HepG2 (cell line): ENCODE results near the gene BRMS1. TPM values are rescaled to one million over a fixed set of nuclear protein-coding genes. Genes with fewer than 3 reads are reported as not detected.

Experiments
- DR1 ChIP-seq: sonication (generic); formaldehyde crosslinking; IDR thresholded peaks from 2 replicates; pipeline ENCODE4 v1.8.0; 2021; ENCODE audit warnings: mild to moderate bottlenecking, missing genetic modification reagents, inconsistent platforms
- HOXA7 ChIP-seq: sonication (generic); formaldehyde crosslinking; IDR thresholded peaks from 2 replicates; pipeline ENCODE4 v1.8.1; 2022; ENCODE audit warnings: mild to moderate bottlenecking, missing genetic modification reagents, moderate library complexity
- KAT7 ChIP-seq: IDR thresholded peaks from 2 replicates; pipeline ENCODE4 v1.6.1; 2018; ENCODE audit warnings: borderline replicate concordance, missing compliant biosample characterization
- KAT8 ChIP-seq: IDR thresholded peaks from 2 replicates; pipeline ENCODE4 v1.6.1; 2016; ENCODE audit warnings: missing genetic modification reagents, missing compliant biosample characterization
- MTA3 ChIP-seq: sonication (generic); formaldehyde crosslinking; IDR thresholded peaks from 2 replicates; pipeline ENCODE4 v1.4.0; 2020; ENCODE audit warnings: missing genetic modification reagents
- MXD4 ChIP-seq: IDR thresholded peaks from 2 replicates; pipeline ENCODE4 v1.6.1; 2016; ENCODE audit warnings: mild to moderate bottlenecking, missing biosample characterization, missing genetic modification reagents
- NAIF1 ChIP-seq: sonication (generic); formaldehyde crosslinking; IDR thresholded peaks from 2 replicates; pipeline ENCODE4 v1.5.0; 2020; ENCODE audit warnings: mild to moderate bottlenecking, missing genetic modification reagents, borderline replicate concordance
- NFE2 ChIP-seq: sonication (generic); formaldehyde crosslinking; IDR thresholded peaks from 2 replicates; pipeline ENCODE4 v1.4.0; 2020; ENCODE audit warnings: missing genetic modification reagents
- NRL ChIP-seq: sonication (generic); formaldehyde crosslinking; IDR thresholded peaks from 2 replicates; pipeline ENCODE4 v1.5.0; 2020; ENCODE audit warnings: missing genetic modification reagents, mild to moderate bottlenecking, moderate library complexity, borderline replicate concordance
- RARG ChIP-seq: sonication (generic); formaldehyde crosslinking; IDR thresholded peaks from 2 replicates; pipeline ENCODE4 v1.4.0; 2020; ENCODE audit warnings: low read depth, mild to moderate bottlenecking, missing genetic modification reagents
- TAF15 ChIP-seq: fragments of 200-400 bp; formaldehyde crosslinking; IDR thresholded peaks from one replicate; pipeline ENCODE4 v1.6.1; 2018; ENCODE audit warnings: mild to moderate bottlenecking, low read depth, low read length; ENCODE audit not compliant: poor library complexity, severe bottlenecking
- TEAD2 ChIP-seq: sonication (generic); formaldehyde crosslinking; IDR thresholded peaks from 2 replicates; pipeline ENCODE4 v1.9.0; 2021; ENCODE audit warnings: missing genetic modification reagents
- ZNF24 ChIP-seq: fragments of 450-650 bp; IDR thresholded peaks from 2 replicates; pipeline ENCODE4 v1.6.1; 2017; ENCODE audit warnings: antibody characterized with exemption, mild to moderate bottlenecking
- ZNF546 ChIP-seq: sonication (generic); formaldehyde crosslinking; conservative IDR thresholded peaks from 2 replicates; pipeline ENCODE4 v1.8.1; 2023; ENCODE audit warnings: mild to moderate bottlenecking, missing genetic modification reagents
- ZNF557 ChIP-seq: sonication (generic); formaldehyde crosslinking; IDR thresholded peaks from 2 replicates; pipeline ENCODE4 v1.4.0; 2020; ENCODE audit warnings: missing genetic modification reagents
- ZNF569 ChIP-seq: sonication (generic); formaldehyde crosslinking; IDR thresholded peaks from 2 replicates; pipeline ENCODE4 v1.5.0; 2020; ENCODE audit warnings: mild to moderate bottlenecking, missing genetic modification reagents, moderate library complexity, borderline replicate concordance
- ZNF724P ChIP-seq: sonication (generic); formaldehyde crosslinking; IDR thresholded peaks from 2 replicates; pipeline ENCODE4 v1.8.0; 2022; ENCODE audit warnings: missing genetic modification reagents, borderline replicate concordance
- ZNF83 ChIP-seq: sonication (generic); formaldehyde crosslinking; IDR thresholded peaks from 2 replicates; pipeline ENCODE4 v1.4.0; 2020; ENCODE audit warnings: missing genetic modification reagents, mild to moderate bottlenecking, borderline replicate concordance
- ZNF878 ChIP-seq: sonication (generic); formaldehyde crosslinking; IDR thresholded peaks from 2 replicates; pipeline ENCODE4 v1.8.1; 2023; ENCODE audit warnings: mild to moderate bottlenecking, missing genetic modification reagents, moderate library complexity
- ZSCAN9 ChIP-seq: IDR thresholded peaks from 2 replicates; pipeline ENCODE4 v1.6.1; 2016; ENCODE audit warnings: borderline replicate concordance
- polyA plus RNA-seq, 8 experiments: library from polyadenylated mRNA; depleted of rRNA in 3 of 8; stranded (reverse) in 7 of 8; unstranded in 1 of 8; fragments of >200 nt; fragmentation: Illumina TruSeq in 4 of 8; extraction: Trizol in 4 of 8; gene quantifications; 2 replicates each; pipeline versions ENCODE4 v1.2.1 to v1.2.3, GENCODE V29; 2011 to 2016; ENCODE audit warnings: low read depth in 4 of 8, missing spikeins in 1 of 8, mixed read lengths in 1 of 8; ENCODE audit not compliant: insufficient read depth in 1 of 8
- total RNA-seq, 5 experiments: library from RNA; depleted of rRNA; stranded (reverse); fragments of >200 nt; fragmentation: Illumina TruSeq; extraction: Trizol; gene quantifications; 2 replicates each; pipeline ENCODE4 v1.2.3, GENCODE V29; 2016; ENCODE audit warnings: low read depth in 1 of 5
- TF ChIP-seq, protein P1 (sequence below): sonication (generic); formaldehyde crosslinking; IDR thresholded peaks from 2 replicates; pipeline ENCODE4 v1.5.1; 2020; ENCODE audit warnings: mild to moderate bottlenecking, missing genetic modification reagents, moderate library complexity
- TF ChIP-seq, protein P2 (sequence below): IDR thresholded peaks from 2 replicates; pipeline ENCODE4 v1.6.1; 2016
- TF ChIP-seq, protein P3 (sequence below): sonication (generic); formaldehyde crosslinking; IDR thresholded peaks from 2 replicates; pipeline ENCODE4 v1.5.1; 2020; ENCODE audit warnings: mild to moderate bottlenecking, missing genetic modification reagents, borderline replicate concordance
- TF ChIP-seq, protein P4 (sequence below): sonication (generic); formaldehyde crosslinking; IDR thresholded peaks from 2 replicates; pipeline ENCODE4 v1.4.0; 2020; ENCODE audit warnings: missing genetic modification reagents; ENCODE audit errors: not compliant biosample characterization

The BRMS1 gene
- total and polyA plus RNA-seq, 2 of the 13 experiments (the other 11 are each of a cell fraction or from before 2014, with no cell fraction given), result 15.8 to 55.7 TPM

DNA sequence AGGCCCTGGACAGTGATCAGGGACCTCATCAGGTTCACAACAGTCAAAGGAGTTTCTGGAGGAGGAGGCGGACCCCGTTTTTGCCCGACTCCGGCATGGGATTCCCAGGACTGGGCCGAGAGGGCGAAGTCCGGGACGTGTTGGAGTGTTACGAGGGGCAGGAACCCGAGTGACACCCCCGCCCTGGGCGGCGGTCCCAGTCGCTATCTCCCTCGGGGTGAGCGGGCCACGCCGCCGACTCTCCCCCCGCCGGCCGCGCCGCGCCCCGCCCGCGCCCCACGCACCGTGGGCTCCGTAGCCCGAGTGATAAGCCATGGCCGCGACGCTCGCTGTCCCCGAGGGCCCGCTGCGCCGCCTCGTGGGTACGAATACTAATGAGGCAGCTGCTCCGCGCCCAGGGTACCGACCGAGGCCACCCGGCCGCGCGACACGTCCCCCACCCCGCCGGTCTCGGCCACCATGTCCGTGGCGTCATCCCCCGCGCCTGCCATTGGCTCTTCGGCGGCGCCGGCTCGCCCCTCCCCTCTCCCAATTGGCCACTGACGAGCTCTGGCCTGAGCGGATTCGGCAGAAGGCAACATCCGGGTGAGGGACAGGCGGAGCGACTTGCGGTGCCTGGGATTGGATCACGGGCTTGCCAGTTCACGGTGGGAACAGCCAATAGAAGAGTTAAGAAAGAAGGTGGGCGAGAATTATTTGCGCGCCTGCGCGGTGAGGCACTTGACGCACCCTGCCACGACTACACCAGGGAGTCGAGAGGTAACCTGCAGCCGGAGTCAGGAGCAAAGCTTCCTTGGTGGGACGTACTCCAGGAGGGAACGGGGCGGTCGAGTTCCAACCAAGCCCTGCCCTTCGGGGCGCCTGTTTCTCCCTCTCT, 56.0 kb downstream of the BRMS1 start, which contains the start of gene YIF1A (continued):
- TF ChIP-seq ZNF569 (CRISPR knock-in tag) (no peak), TEAD2 (CRISPR knock-in tag) (no peak), ZSCAN9 (no peak), NRL (CRISPR knock-in tag) (no peak), ZNF546 (CRISPR knock-in tag) (peak; percentile 59; the same call in 1 of the 2 replicates), KAT8 (CRISPR knock-in tag) (peak; percentile 56), ZNF24 (no peak), DR1 (peak; percentile 73), ZNF557 (CRISPR knock-in tag) (no peak), KAT7 (CRISPR knock-in tag) (peak; percentile 9; the same call in 1 of the 2 replicates), MXD4 (CRISPR knock-in tag) (peak; percentile 67), HOXA7 (CRISPR knock-in tag) (no peak), ZNF878 (CRISPR knock-in tag) (no peak), NFE2 (no peak), TAF15 (no peak), RARG (CRISPR knock-in tag) (no peak), ZNF724P (peak; percentile 0; the same call in 1 of the 2 replicates), ZNF83 (no peak; the same call in 1 of the 2 replicates), MTA3 (CRISPR knock-in tag) (no peak), NAIF1 (no peak)
- TF ChIP-seq, protein P1, sequence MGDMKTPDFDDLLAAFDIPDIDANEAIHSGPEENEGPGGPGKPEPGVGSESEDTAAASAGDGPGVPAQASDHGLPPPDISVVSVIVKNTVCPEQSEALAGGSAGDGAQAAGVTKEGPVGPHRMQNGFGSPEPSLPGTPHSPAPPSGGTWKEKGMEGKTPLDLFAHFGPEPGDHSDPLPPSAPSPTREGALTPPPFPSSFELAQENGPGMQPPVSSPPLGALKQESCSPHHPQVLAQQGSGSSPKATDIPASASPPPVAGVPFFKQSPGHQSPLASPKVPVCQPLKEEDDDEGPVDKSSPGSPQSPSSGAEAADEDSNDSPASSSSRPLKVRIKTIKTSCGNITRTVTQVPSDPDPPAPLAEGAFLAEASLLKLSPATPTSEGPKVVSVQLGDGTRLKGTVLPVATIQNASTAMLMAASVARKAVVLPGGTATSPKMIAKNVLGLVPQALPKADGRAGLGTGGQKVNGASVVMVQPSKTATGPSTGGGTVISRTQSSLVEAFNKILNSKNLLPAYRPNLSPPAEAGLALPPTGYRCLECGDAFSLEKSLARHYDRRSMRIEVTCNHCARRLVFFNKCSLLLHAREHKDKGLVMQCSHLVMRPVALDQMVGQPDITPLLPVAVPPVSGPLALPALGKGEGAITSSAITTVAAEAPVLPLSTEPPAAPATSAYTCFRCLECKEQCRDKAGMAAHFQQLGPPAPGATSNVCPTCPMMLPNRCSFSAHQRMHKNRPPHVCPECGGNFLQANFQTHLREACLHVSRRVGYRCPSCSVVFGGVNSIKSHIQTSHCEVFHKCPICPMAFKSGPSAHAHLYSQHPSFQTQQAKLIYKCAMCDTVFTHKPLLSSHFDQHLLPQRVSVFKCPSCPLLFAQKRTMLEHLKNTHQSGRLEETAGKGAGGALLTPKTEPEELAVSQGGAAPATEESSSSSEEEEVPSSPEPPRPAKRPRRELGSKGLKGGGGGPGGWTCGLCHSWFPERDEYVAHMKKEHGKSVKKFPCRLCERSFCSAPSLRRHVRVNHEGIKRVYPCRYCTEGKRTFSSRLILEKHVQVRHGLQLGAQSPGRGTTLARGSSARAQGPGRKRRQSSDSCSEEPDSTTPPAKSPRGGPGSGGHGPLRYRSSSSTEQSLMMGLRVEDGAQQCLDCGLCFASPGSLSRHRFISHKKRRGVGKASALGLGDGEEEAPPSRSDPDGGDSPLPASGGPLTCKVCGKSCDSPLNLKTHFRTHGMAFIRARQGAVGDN, result peak; percentile 62; the same call in 1 of the 2 replicates
- TF ChIP-seq, protein P2, sequence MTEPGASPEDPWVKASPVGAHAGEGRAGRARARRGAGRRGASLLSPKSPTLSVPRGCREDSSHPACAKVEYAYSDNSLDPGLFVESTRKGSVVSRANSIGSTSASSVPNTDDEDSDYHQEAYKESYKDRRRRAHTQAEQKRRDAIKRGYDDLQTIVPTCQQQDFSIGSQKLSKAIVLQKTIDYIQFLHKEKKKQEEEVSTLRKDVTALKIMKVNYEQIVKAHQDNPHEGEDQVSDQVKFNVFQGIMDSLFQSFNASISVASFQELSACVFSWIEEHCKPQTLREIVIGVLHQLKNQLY (CRISPR knock-in tag), result no peak
- TF ChIP-seq, protein P3, sequence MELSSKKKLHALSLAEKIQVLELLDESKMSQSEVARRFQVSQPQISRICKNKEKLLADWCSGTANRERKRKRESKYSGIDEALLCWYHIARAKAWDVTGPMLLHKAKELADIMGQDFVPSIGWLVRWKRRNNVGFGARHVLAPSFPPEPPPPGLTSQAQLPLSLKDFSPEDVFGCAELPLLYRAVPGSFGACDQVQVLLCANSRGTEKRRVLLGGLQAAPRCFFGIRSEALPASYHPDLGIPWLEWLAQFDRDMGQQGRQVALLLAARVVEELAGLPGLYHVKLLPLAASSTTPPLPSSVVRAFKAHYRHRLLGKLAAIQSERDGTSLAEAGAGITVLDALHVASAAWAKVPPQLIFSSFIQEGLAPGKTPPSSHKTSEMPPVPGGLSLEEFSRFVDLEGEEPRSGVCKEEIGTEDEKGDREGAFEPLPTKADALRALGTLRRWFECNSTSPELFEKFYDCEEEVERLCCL (CRISPR knock-in tag), result no peak
- TF ChIP-seq, protein P4, sequence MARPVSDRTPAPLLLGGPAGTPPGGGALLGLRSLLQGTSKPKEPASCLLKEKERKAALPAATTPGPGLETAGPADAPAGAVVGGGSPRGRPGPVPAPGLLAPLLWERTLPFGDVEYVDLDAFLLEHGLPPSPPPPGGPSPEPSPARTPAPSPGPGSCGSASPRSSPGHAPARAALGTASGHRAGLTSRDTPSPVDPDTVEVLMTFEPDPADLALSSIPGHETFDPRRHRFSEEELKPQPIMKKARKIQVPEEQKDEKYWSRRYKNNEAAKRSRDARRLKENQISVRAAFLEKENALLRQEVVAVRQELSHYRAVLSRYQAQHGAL (CRISPR knock-in tag), result no peak
